Endodermal cell (in vitro differentiated cells): ENCODE measurements around the gene LGALSL. TPM values are rescaled to one million over a fixed set of nuclear protein-coding genes. Genes with fewer than 3 reads are reported as not detected.

Source experiments
- DNase-seq: peaks from one replicate; pipeline ENCODE4 v3.0.0-alpha.2; 2017
- H3K27ac ChIP-seq: 2 replicates; pipeline ENCODE4 v1.5.1; 2013; ENCODE audit warnings: mild to moderate bottlenecking, low read depth, low read length, moderate library complexity
- H3K27me3 ChIP-seq: 2 replicates; pipeline ENCODE4 v1.6.1; 2013; ENCODE audit warnings: mild to moderate bottlenecking, low read length, moderate library complexity; ENCODE audit not compliant: insufficient read depth, control insufficient read depth, poor library complexity, severe bottlenecking
- H3K36me3 ChIP-seq: 2 replicates; pipeline ENCODE4 v1.7.0; 2013; ENCODE audit warnings: mild to moderate bottlenecking, low read length, moderate library complexity; ENCODE audit not compliant: control insufficient read depth, insufficient read depth
- H3K4me1 ChIP-seq: one replicate; pipeline ENCODE4 v1.7.0; 2013; ENCODE audit warnings: low read length; ENCODE audit not compliant: control insufficient read depth, insufficient read depth
- H3K4me3 ChIP-seq: 2 replicates; pipeline ENCODE4 v1.5.1; 2013; ENCODE audit warnings: mild to moderate bottlenecking, low read length, moderate library complexity
- H3K9ac ChIP-seq: 2 replicates; pipeline ENCODE4 v1.6.1; 2013; ENCODE audit warnings: mild to moderate bottlenecking, low read length, moderate library complexity; ENCODE audit not compliant: poor library complexity, severe bottlenecking; ENCODE audit errors: extremely low read depth
- H3K9me3 ChIP-seq: 2 replicates; pipeline ENCODE4 v1.6.1; 2013; ENCODE audit warnings: mild to moderate bottlenecking, low read length, moderate library complexity; ENCODE audit not compliant: control insufficient read depth
- H3K27ac Mint-ChIP-seq: 2 replicates; pipeline ENCODE4 v1.8.0; 2020; ENCODE audit warnings: mixed read lengths
- H3K27me3 Mint-ChIP-seq: 2 replicates; pipeline ENCODE4 v1.8.0; 2021; ENCODE audit warnings: mild to moderate bottlenecking, mixed read lengths; ENCODE audit not compliant: insufficient read depth
- H3K36me3 Mint-ChIP-seq: 2 replicates; pipeline ENCODE4 v1.8.0; 2020; ENCODE audit warnings: low read depth, mixed read lengths
- H3K4me1 Mint-ChIP-seq: 2 replicates; pipeline ENCODE4 v1.8.0; 2020; ENCODE audit warnings: mixed read lengths
- H3K4me3 Mint-ChIP-seq: 2 replicates; pipeline ENCODE4 v1.8.0; 2020; ENCODE audit warnings: mild to moderate bottlenecking, moderate library complexity, mixed read lengths
- H3K9me3 Mint-ChIP-seq: 2 replicates; pipeline ENCODE4 v1.8.0; 2020; ENCODE audit warnings: mild to moderate bottlenecking, mixed read lengths
- CTCF ChIP-seq: fragments of 200-600 bp; sonication (generic); conservative IDR thresholded peaks from 2 replicates; pipeline ENCODE4 v1.5.0; 2021; ENCODE audit warnings: antibody characterized with exemption, mild to moderate bottlenecking
- WGBS, 2 experiments: methylation state at CpG; one replicate each; pipeline versions ENCODE4 v1.1.5 to v1.1.7; 2013; ENCODE audit warnings: missing lambda C conversion rate in 2 of 2, mixed read lengths in 1 of 2; ENCODE audit not compliant: insufficient coverage in 1 of 2, insufficient read length in 1 of 2; 5-methylcytosine and 5-hydroxymethylcytosine counted together
- total RNA-seq, 2 donors: library from RNA; stranded (reverse); fragmentation: NEBNext Ultra II Directional in 1 of 2; extraction: Animal tissue kit (Norgen Biotek cat#: 25700) in 1 of 2; gene quantifications; 2 replicates in 1 of 2; 3 replicates in 1 of 2; pipeline ENCODE4 v1.2.1, GENCODE V29; 2021

The LGALSL gene
- total RNA-seq, 2 donors from 2014 or later = 22.5 to 41.7 TPM

DNA sequence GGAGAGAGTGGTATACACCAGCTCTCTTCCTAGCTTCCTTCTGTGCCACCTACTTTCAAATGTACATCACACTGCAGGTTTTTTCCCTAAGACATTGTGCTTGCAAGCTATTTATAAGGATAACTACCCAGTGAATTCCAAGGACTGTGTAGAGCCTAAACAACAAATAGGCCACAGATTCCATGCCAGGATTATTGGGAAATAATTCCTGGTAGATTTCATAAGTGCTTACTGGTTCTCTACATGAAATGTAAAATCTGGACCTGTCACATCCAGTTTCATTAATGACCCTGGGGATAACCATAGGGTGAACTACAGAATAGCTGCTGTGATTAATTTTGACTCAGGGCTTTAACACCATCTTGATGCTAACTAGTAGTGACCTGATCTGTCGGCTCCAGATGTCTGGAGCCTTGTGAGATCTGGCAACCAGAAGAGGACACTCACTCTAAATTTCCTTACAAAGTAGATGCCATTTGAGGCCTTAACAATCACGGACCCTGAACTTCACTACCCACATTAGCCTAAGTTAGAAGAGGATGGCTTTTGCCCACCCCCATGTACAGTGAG, 34.3 kb upstream of the LGALSL start:
- no peaks in the 10 kb centered on the region for H3K27me3 ChIP-seq
- H3K27ac ChIP-seq = no peak overlapping the region
- H3K36me3 ChIP-seq = no peaks in the 10 kb centered on the region
- peaks cover 8% of the 10 kb centered on the region for H3K4me1 Mint-ChIP-seq
- H3K9me3 Mint-ChIP-seq = no peaks in the 10 kb centered on the region
- no peak overlapping the region for H3K9ac ChIP-seq
- H3K9me3 ChIP-seq = no peaks in the 10 kb centered on the region
- H3K4me3 ChIP-seq = no peak overlapping the region
- H3K27ac Mint-ChIP-seq = no peak overlapping the region
- H3K36me3 Mint-ChIP-seq = no peaks in the 10 kb centered on the region
- DNase-seq = no peak
- no peak for TF ChIP-seq CTCF
- peaks cover 6% of the 10 kb centered on the region for H3K27me3 Mint-ChIP-seq
- WGBS, 2 experiments = 83 to 84% methylated on average over 1 to 2 of the region's 2 CpGs
- no peaks in the 10 kb centered on the region for H3K4me1 ChIP-seq
- H3K4me3 Mint-ChIP-seq = no peak overlapping the region

GRCh38 chr2:64420677-64421076, 33.3 kb upstream of the LGALSL start:
- peaks cover 7% of the 10 kb centered on the region for H3K27me3 Mint-ChIP-seq

DNA sequence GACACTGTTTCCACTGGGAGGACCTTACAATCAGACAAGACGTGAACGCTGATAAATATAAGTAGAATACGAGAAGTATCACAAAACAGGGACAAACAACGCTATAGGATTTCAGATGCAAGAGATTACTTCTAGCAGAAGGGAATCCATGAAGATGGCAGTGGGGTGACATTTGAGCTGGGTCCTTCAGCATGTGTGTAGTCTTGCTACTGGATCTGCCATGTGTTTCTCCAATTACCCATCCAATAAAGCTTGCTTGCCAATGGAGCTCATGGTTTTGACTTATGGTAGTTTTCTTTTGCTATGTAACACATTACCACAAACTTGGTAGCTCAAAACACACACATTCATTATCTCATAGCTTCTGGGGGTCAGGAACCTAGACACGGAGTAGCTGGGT, 32.8 kb upstream of the LGALSL start:
- no peak overlapping the region for H3K27ac Mint-ChIP-seq
- H3K4me1 ChIP-seq = no peaks in the 10 kb centered on the region
- peaks cover 7% of the 10 kb centered on the region for H3K4me1 Mint-ChIP-seq
- no peak overlapping the region for H3K4me3 ChIP-seq
- H3K36me3 Mint-ChIP-seq = no peaks in the 10 kb centered on the region
- DNase-seq = no peak
- H3K27ac ChIP-seq = no peak overlapping the region
- peaks cover 9% of the 10 kb centered on the region for H3K27me3 Mint-ChIP-seq
- no peak for TF ChIP-seq CTCF
- H3K9me3 Mint-ChIP-seq = no peaks in the 10 kb centered on the region
- no peak overlapping the region for H3K9ac ChIP-seq
- no peak overlapping the region for H3K4me3 Mint-ChIP-seq
- no peaks in the 10 kb centered on the region for H3K36me3 ChIP-seq
- H3K9me3 ChIP-seq = no peaks in the 10 kb centered on the region
- 88 to 96% methylated on average over 4 to 5 of the region's 5 CpGs for WGBS, 2 experiments
- H3K27me3 ChIP-seq = no peaks in the 10 kb centered on the region

More at GRCh38 chr2:64420677-64421076, 33.3 kb upstream of the LGALSL start:
- Histone ChIP-seq H3K9ac (no peak overlapping the region), H3K27ac (no peak overlapping the region), H3K27me3 (no peaks in the 10 kb centered on the region), H3K4me3 (no peak overlapping the region), H3K9me3 (no peaks in the 10 kb centered on the region), H3K4me1 (no peaks in the 10 kb centered on the region), H3K36me3 (no peaks in the 10 kb centered on the region)
- TF ChIP-seq CTCF = no peak
- peaks cover 8% of the 10 kb centered on the region for H3K4me1 Mint-ChIP-seq
- no peaks in the 10 kb centered on the region for H3K9me3 Mint-ChIP-seq
- no peak overlapping the region for H3K4me3 Mint-ChIP-seq
- H3K36me3 Mint-ChIP-seq = no peaks in the 10 kb centered on the region
- H3K27ac Mint-ChIP-seq = no peak overlapping the region
- DNase-seq = no peak
